Neural cell (in vitro differentiated cells): ENCODE measurements around the gene FOXO3. TPM values are rescaled to one million over a fixed set of nuclear protein-coding genes. Genes with fewer than 3 reads are reported as not detected.

ENCODE experiments used
- H2AFZ ChIP-seq: fragments of 200-600, 300-800 bp; sonication (generic), shearing (Covaris generic); 2 replicates; pipeline ENCODE4 v1.6.0; 2014; ENCODE audit warnings: low read depth, mild to moderate bottlenecking, antibody characterized with exemption, low read length, moderate library complexity
- H3F3A ChIP-seq: fragments of 200-600 bp; shearing (Covaris generic); 2 replicates; pipeline ENCODE4 v1.6.1; 2016; ENCODE audit warnings: mild to moderate bottlenecking, moderate library complexity, mixed read lengths, antibody characterized with exemption, low read length; ENCODE audit not compliant: insufficient read depth, poor library complexity, severe bottlenecking
- H3K27ac ChIP-seq: fragments of 200-600, 300-800 bp; sonication (generic), shearing (Covaris generic); 2 replicates; pipeline ENCODE4 v1.5.1; 2014; ENCODE audit warnings: mild to moderate bottlenecking, low read length, moderate library complexity
- H3K27me3 ChIP-seq: fragments of 300-800, 200-600 bp; sonication (generic), shearing (Covaris generic); 2 replicates; pipeline ENCODE4 v1.6.0; 2014; ENCODE audit warnings: mild to moderate bottlenecking, low read depth, low read length, moderate library complexity; ENCODE audit not compliant: insufficient read depth
- H3K36me3 ChIP-seq: fragments of 300-800, 200-600 bp; sonication (generic), shearing (Covaris generic); 2 replicates; pipeline ENCODE4 v1.5.1; 2014; ENCODE audit warnings: mild to moderate bottlenecking, antibody characterized with exemption, low read length, moderate library complexity; ENCODE audit not compliant: insufficient read depth
- H3K4me2 ChIP-seq: fragments of 300-800, 200-600 bp; sonication (generic), shearing (Covaris generic); 2 replicates; pipeline ENCODE4 v1.6.0; 2014; ENCODE audit warnings: mild to moderate bottlenecking, low read length
- H3K4me3 ChIP-seq: fragments of 300-800, 200-600 bp; sonication (generic), shearing (Covaris generic); 2 replicates; pipeline ENCODE4 v1.5.1; 2014; ENCODE audit warnings: mild to moderate bottlenecking, low read length, moderate library complexity
- H3K79me2 ChIP-seq: fragments of 200-600 bp; shearing (Covaris generic); replicated peaks from 2 replicates; pipeline ENCODE4 v1.6.0; 2014; ENCODE audit warnings: mild to moderate bottlenecking, low read length, moderate library complexity; ENCODE audit not compliant: insufficient read depth
- H3K9ac ChIP-seq: fragments of 300-800, 200-600 bp; sonication (generic), shearing (Covaris generic); 2 replicates; pipeline ENCODE4 v1.6.1; 2016; ENCODE audit warnings: mild to moderate bottlenecking, low read length, mixed read lengths
- H3K9me2 ChIP-seq: fragments of 200-600 bp; shearing (Covaris generic); 2 replicates; pipeline ENCODE4 v1.6.1; 2016; ENCODE audit warnings: mild to moderate bottlenecking, low read length, mixed read lengths; ENCODE audit not compliant: insufficient read depth
- H3K9me3 ChIP-seq: fragments of 200-600, 300-800 bp; sonication (generic), shearing (Covaris generic); 2 replicates; pipeline ENCODE4 v1.6.1; 2016; ENCODE audit warnings: mild to moderate bottlenecking, mixed run types, low read length, moderate library complexity, mixed read lengths
- H4K20me1 ChIP-seq: fragments of 200-600 bp; shearing (Covaris generic); 2 replicates; pipeline ENCODE4 v1.6.1; 2016; ENCODE audit warnings: mild to moderate bottlenecking, mixed run types; ENCODE audit not compliant: insufficient read depth
- CTCF ChIP-seq: fragments of 450-650 bp; IDR thresholded peaks from 2 replicates; pipeline ENCODE4 v1.5.1; 2014; ENCODE audit warnings: antibody characterized with exemption, mild to moderate bottlenecking, moderate library complexity; ENCODE audit not compliant: poor library complexity, severe bottlenecking
- EP300 ChIP-seq: fragments of 450-650 bp; conservative IDR thresholded peaks from 2 replicates; pipeline ENCODE4 v1.6.1; 2014; ENCODE audit warnings: antibody characterized with exemption, mild to moderate bottlenecking, moderate library complexity; ENCODE audit not compliant: poor library complexity, severe bottlenecking
- EZH2 ChIP-seq: fragments of 200-600, 300-800 bp; shearing (Covaris generic), sonication (generic); IDR thresholded peaks from 2 replicates; pipeline ENCODE4 v1.6.1; 2014; ENCODE audit warnings: antibody characterized with exemption, low read length, borderline replicate concordance, mild to moderate bottlenecking; ENCODE audit not compliant: insufficient read depth, poor library complexity, severe bottlenecking
- MXI1 ChIP-seq: fragments of 450-650 bp; conservative IDR thresholded peaks from 2 replicates; pipeline ENCODE4 v1.6.1; 2014; ENCODE audit warnings: antibody characterized with exemption, mild to moderate bottlenecking; ENCODE audit not compliant: poor library complexity, severe bottlenecking
- POLR2AphosphoS5 ChIP-seq: IDR thresholded peaks from 2 replicates; pipeline ENCODE4 v1.6.1; 2012
- RAD21 ChIP-seq: fragments of 450-650 bp; conservative IDR thresholded peaks from 2 replicates; pipeline ENCODE4 v1.6.1; 2014; ENCODE audit warnings: antibody characterized with exemption, mild to moderate bottlenecking, moderate library complexity
- SMC3 ChIP-seq: fragments of 450-650 bp; conservative IDR thresholded peaks from 2 replicates; pipeline ENCODE4 v1.6.1; 2014; ENCODE audit warnings: antibody characterized with exemption, mild to moderate bottlenecking, moderate library complexity; ENCODE audit not compliant: poor library complexity
- TAF1 ChIP-seq: IDR thresholded peaks from 2 replicates; pipeline ENCODE4 v1.6.1; 2012; ENCODE audit warnings: low read depth
- polyA plus RNA-seq: library from polyadenylated mRNA; depleted of rRNA; stranded (reverse); fragments of >200 nt; gene quantifications from 2 replicates; pipeline ENCODE4 v1.2.3, GENCODE V29; 2014
- TF ChIP-seq, protein P1 (sequence below): IDR thresholded peaks from 2 replicates; pipeline ENCODE4 v1.6.1; 2012; ENCODE audit warnings: borderline replicate concordance

The FOXO3 gene
- polyA plus RNA-seq, 1 donor from 2014 or later: 21.3 TPM

GRCh38 chr6:108610270-108610839 lies 49.6 kb downstream of the FOXO3 start:
- Histone ChIP-seq H3K4me3 (no peak overlapping the region), H3F3A (no peaks in the 10 kb centered on the region), H3K36me3 (no peaks in the 10 kb centered on the region), H3K4me2 (no peak overlapping the region), H2AFZ (no peak overlapping the region), H3K9me3 (peaks cover 3% of the 10 kb centered on the region), H3K9me2 (no peaks in the 10 kb centered on the region), H3K27ac (no peak overlapping the region), H4K20me1 (no peaks in the 10 kb centered on the region), H3K9ac (no peak overlapping the region), H3K79me2 (peaks cover 7% of the 10 kb centered on the region), H3K27me3 (no peaks in the 10 kb centered on the region)
- no peak for TF ChIP-seq EP300
- no peak for TF ChIP-seq EZH2
- TF ChIP-seq CTCF: no peak
- no peak for TF ChIP-seq POLR2AphosphoS5
- TF ChIP-seq, protein P1, sequence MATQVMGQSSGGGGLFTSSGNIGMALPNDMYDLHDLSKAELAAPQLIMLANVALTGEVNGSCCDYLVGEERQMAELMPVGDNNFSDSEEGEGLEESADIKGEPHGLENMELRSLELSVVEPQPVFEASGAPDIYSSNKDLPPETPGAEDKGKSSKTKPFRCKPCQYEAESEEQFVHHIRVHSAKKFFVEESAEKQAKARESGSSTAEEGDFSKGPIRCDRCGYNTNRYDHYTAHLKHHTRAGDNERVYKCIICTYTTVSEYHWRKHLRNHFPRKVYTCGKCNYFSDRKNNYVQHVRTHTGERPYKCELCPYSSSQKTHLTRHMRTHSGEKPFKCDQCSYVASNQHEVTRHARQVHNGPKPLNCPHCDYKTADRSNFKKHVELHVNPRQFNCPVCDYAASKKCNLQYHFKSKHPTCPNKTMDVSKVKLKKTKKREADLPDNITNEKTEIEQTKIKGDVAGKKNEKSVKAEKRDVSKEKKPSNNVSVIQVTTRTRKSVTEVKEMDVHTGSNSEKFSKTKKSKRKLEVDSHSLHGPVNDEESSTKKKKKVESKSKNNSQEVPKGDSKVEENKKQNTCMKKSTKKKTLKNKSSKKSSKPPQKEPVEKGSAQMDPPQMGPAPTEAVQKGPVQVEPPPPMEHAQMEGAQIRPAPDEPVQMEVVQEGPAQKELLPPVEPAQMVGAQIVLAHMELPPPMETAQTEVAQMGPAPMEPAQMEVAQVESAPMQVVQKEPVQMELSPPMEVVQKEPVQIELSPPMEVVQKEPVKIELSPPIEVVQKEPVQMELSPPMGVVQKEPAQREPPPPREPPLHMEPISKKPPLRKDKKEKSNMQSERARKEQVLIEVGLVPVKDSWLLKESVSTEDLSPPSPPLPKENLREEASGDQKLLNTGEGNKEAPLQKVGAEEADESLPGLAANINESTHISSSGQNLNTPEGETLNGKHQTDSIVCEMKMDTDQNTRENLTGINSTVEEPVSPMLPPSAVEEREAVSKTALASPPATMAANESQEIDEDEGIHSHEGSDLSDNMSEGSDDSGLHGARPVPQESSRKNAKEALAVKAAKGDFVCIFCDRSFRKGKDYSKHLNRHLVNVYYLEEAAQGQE: no peak
- TF ChIP-seq RAD21: no peak
- TF ChIP-seq SMC3: no peak
- no peak for TF ChIP-seq TAF1
- TF ChIP-seq MXI1: no peak

DNA sequence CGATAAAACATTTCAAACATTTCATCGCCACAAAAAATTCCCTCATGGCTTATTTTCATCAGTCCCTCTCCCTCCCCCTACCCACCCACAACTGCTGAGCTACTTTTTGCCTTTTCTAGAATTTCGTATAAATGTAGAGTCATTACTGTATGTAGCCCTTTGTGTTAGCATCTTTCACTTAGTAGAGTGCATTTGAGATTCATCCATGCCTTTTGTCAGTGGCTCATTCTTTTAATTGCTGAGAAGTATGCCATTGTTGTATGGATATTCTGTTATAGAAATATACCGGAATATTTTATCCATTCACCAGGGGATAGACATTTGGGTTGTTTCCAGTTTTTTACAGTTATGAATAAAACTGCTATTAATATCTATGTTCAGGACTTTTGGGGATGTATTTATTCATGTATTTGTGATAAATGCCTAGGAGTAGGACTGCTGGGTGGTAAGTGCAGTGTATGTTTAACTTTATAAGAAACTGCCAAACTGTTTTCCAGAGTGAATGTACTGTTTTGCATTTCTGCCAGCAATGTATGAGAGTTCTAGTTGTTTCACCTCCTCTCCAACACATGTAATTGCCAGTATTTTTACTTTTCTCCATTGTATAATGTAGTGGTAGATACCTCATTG lies 50.4 kb downstream of the FOXO3 start:
- TF ChIP-seq, protein P1: no peak
- TF ChIP-seq SMC3: no peak
- TF ChIP-seq EP300: no peak
- TF ChIP-seq EZH2: no peak
- TF ChIP-seq RAD21: no peak
- TF ChIP-seq CTCF: no peak
- no peak for TF ChIP-seq TAF1
- TF ChIP-seq POLR2AphosphoS5: no peak
- TF ChIP-seq MXI1: no peak
- Histone ChIP-seq H3K27ac (no peak overlapping the region), H3F3A (no peaks in the 10 kb centered on the region), H3K79me2 (peaks cover 7% of the 10 kb centered on the region), H3K9me3 (peaks cover 3% of the 10 kb centered on the region), H3K36me3 (no peaks in the 10 kb centered on the region), H3K4me2 (no peak overlapping the region), H3K9ac (no peak overlapping the region), H4K20me1 (no peaks in the 10 kb centered on the region), H2AFZ (no peak overlapping the region), H3K9me2 (no peaks in the 10 kb centered on the region), H3K4me3 (no peak overlapping the region), H3K27me3 (no peaks in the 10 kb centered on the region)
